HG02870 (cell line): ENCODE results near the gene SLC35B4.
A peak's percentile ranks its signal among the peaks of the same experiment; 100 is the strongest.

Source experiments
- ATAC-seq: cut with Tn5 transposase; IDR thresholded peaks from one replicate; pipeline ENCODE4 v1.9.1; 2021; ENCODE audit warnings: mild to moderate bottlenecking, moderate library complexity; ENCODE audit not compliant: unreplicated experiment

Gene SLC35B4, protein sequence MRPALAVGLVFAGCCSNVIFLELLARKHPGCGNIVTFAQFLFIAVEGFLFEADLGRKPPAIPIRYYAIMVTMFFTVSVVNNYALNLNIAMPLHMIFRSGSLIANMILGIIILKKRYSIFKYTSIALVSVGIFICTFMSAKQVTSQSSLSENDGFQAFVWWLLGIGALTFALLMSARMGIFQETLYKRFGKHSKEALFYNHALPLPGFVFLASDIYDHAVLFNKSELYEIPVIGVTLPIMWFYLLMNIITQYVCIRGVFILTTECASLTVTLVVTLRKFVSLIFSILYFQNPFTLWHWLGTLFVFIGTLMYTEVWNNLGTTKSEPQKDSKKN

DNA sequence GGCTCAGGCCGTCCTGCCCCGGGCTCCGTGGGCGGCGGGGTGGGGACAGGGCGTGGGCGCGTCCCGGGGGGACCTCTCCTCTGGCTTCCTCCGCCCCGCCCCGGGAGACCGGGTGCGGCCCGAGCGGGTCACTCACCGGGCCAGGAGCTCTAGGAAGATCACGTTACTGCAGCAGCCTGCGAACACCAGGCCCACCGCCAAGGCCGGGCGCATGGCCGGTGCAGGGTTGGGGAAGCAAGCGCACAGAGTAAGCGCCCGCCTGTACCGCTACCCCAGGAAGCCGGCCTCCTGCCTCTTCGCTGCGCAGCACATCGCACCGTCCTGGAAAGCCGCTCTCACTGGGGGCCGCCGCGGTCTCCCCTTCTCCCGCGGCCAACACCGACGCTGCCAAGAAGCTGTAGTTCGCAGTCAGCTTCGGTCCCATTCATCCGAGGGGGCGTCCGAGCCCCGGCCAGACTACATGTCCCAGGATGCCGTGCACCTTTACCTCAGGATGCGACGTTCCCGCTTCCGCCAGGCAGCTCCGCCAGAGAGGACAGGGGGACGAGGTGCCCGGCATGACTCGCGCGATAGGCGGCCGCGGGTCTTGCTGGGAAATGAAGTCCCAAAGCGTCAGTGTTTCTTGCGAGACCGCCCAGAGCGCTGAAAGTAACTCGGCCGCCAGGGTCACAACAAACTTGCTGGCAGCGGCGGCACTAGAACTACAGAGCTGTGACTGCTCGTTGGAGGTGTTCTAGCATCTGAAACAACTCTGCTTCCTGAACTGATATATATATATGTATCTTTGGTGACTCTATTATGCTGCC is at the start of gene SLC35B4:
Gene SLC35B4, minus strand, starts transcription at position 392 of the 806 bp plus-strand sequence. Its CDS starts 179 bp downstream, at position 213.
- peak; percentile 99 for ATAC-seq

DNA sequence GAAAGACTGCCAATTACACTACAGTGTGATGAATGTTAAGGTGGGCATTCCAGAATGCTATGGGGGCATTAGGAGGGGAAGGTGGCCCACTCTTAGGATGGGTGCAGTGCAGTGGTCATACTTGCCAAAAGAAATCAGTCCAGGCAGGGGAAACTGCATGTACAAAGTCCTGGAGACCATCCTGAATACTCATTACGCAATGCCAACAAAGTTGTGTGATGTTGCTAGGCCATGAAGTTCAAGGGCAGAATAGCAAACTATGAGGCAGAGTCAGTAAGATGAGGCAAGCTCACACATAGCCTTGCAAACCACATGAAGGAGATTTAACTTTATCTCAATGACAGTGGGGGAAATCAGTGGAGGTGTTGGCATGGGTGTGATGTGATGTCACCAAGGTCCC is 49.8 kb upstream of the SLC35B4 start:
- ATAC-seq: no peak

DNA sequence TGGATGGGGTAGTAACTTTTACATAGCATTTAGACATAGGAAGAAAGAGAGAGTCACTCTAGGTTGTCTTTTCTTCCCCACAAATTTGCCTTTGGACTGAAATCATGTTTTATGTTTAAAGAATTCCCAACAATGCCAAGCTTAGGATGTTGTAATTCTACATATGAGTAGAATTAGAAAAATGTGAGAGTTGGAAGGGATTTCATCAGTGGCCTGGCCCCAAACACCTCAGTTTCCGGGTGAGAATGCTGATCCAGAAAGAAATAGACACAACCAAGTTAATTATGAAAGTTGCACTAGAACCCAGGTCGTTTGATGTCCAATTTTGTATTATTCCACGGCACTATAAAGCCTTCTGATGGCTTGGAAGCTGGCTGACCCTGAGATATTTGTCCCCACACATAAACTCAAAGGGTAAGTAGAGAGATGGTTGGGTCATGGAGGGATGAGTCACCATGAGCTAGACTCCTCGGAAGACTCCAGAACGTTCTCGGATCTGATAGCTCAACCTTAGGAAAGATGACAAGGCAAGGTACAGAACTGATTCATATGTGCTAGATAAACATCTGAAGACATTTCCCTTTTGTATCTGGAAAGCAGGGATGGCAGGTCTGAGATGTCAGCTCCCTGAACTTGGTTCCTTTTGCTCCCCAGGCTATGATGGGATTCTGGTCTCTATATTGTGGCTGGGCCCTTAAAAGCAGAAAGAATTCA is 48.8 kb upstream of the SLC35B4 start:
- no peak for ATAC-seq

DNA sequence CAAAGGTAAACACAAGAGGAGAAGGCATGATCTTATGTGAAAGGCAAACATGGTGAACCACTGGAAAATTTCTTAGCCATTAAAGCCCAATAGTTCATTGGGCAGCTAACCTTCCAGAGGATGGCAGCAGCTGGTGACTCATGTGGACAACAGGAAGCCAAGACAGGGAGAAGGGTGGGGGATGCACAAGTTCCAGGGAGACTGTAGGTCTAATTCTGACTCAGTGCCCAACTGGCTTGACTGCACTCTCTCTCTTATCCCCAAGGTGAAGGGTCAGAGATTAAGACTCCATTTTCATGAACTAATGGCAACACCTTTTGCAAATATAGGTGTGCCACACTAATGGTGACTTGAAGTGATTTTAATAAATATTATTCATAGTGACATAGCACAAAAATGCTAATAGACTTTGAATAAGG is 47.9 kb upstream of the SLC35B4 start:
- ATAC-seq: no peak

DNA sequence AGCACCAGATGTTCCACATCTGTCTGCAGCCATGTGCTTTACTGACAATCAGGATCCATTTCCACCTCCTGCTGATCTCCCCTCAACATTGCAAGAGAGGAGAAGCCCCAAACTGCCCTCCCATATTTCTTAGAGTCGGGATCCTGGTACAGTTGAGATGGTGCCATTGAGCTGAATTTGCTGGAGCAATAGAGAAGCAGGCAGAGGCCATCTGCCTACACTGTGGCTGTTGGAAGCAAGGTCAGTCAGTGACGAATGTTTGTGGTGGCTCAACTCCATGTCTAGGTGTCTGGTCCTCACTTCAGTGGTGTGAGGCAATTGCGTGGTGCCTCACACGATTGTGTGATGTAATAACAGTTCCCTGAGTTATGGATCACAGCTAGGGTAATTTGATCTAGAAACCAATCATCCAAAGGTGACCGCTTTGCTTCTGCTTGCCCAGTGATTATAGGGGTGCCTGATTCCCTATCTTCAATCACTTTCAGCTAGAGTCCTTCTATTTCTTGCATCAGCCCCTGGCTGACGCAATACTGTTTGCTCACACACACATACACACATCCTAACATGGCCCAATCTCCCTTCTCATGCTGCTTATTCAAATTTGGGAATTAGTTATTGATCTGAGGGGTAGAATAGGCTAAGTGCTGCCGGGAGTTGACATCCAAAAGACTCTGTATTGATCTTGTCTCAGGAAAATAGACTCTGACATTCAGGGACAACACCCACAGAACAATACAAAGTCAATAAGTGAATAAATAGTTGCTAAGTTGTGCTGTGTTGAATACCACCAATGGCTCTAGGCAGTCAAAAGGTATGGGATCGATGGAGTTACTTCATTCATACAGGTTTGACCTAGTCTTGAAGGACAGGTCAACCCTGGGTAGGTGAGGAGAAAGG is 46.1 kb upstream of the SLC35B4 start:
- no peak for ATAC-seq

DNA sequence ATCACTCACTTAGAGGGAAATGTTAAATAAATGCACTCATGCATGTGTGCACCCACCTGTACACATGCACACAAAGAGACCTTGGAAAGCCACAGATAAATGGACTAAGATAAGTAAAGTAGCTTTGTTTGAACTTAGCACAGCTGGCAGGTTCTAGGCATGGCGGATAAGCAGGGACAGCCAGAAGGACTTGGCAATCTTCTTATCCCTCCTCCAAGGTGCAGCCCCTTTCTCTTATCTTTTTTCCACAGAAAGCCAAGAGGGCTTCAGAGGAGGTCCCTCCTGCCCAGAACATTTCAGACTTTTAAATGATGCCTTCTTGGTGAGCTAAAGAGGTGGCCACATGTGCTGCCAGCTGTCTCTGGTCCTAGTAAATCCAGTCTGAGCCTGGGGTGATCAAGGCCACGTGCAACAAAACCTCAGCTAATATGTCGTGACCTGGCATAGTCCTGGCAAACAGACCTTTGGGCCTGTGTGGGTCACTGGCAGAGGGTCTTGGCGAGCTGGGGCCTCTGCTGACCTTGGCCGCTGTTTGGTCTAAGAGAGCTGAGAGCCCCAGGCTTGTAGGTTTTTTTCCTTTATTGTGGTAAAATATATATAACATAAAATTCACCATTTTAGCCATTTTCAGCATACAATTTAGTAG is 43.2 kb upstream of the SLC35B4 start:
- no peak for ATAC-seq

DNA sequence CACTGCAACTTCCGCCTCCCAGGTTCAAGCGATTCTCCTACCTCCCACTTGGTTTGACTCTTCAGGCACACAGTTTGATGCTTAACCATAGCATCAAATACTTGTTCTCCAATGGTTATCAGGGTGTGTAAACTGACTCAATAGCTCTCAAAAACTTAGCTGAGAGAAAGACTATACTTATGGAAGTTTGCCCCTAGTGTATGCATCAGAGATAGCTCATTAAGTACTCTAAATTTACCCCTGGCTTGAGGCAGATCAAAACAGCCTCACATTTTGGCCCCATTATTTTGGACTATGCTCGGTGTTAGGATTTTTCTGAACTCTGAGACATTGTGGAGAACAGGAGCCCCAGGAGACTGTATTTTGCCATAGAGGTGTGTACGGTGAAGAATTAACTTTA is 40.8 kb upstream of the SLC35B4 start:
- ATAC-seq: no peak

DNA sequence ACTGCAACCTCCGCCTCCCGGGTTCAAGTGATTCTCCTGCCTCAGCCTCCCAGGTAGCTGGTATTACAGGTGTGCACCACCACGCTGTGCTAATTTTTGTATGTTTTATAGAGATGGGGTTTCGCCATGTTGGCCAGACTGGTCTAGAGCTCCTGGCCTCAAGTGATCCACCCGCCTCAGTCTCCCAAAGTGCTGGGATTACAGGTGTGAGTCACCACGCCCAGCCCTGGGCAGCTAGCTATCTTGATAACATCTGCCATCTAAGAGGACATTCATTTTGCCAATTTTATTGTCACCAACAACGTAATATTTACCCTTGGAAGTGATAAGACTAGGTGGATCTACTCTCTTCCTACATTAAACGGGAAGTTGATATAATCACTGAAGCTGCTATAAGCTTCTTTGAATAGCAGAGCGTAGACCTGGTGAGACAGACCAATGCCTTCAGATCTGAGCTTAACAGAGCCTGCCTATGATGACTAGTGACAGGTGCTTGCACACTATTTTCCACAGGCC is 39.7 kb upstream of the SLC35B4 start:
- ATAC-seq: no peak

DNA sequence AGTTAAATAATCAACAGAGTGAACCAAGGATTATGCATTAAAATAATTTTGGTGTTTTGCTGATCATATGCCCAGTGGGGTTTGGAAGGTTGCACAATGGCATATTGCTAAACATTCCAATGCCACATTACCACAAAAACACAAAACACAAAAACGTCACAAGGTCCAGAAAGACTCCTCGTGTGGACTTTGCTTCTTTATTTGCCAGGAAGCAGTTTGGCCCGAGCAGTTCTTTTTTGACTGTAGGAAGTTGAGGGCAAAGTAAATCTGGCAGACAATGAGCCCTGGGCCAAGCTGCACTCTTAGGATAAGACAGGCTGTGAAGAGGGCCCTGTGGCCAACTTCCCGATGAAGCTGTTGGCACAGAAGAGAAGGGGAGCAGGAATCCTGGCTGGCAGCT is 39.2 kb upstream of the SLC35B4 start:
- ATAC-seq: no peak

DNA sequence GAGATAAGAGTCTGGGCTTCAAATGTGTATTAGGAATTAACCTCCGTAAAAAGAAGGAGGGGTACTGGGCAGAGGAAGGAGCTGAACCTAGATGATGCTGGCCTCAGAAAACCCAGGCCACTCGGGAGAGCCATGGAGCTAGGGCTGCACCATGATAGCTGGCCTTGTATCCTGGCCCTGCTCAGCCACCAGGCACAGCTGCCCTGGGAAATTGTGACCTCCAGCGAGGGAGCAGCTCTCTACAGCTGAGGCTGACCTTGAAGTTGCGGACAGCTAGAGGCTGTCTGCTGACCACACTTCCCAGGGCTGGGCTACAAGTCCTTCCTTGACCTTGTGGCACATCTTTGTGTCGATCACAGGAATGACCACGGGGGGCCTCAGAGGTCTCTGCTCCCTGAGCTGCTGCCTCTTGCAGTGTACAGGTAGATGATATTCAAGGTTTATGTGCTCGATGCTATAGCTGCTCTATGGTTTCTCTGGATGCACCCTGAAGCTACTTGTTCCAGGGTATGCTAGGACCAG is 38.3 kb upstream of the SLC35B4 start:
- ATAC-seq: no peak

DNA sequence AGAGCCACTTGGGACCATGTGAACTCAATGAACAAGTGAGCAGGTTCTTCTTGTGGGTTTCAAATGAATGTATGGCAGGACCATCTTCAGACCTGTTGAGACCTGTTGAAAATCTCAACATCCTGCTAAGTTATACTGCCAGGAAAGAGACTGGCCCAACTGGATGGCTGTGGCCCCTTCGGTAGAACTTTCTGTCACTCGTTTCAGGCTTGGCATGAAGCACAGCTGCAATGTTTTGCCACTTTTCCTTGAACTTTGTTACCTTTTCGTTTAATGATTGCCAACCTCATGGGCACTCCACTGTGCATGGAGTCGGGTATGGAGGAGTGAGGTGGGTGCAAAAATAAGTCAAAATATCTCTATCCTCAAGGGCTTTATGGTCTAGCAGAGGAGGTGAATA is 36.7 kb upstream of the SLC35B4 start:
- ATAC-seq: no peak

DNA sequence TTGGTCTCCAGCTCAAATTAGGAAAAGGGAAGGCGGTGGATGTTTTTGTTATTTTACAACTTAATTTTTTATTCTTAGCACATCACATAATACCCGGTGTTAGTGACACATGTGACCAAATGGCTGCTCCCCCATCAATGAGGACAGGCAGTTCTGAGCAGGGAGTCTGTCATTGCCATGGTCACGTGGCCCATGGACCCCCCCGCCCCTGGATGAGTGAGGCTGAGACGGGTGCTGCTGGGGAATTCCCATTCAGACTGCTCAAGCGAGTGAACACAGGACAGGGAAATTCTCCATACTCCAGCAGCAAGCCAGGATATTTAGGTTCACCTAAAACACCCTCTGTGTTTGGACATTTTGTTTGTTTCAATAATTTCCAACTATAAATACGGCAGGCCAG is 34.7 kb upstream of the SLC35B4 start:
- ATAC-seq: no peak

DNA sequence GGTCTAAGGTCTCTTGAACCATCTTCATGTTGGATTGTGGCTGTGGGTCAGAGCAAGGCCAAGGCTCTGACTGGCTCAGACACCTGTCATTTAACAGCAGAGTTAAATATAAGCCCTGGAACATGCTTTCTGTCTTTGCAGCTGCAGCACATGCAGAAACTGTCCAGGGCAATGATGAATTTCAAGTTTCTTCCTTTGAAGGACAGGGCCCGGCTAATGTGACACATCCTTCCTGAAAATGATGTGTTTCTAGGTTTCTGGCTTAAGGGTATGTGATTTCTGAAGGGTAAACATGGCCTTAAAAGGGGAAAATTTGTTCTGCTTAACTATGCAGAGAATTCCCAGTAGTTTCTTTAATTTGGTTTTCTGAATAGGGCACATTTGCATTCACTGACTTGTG is 34.0 kb upstream of the SLC35B4 start:
- ATAC-seq: no peak

DNA sequence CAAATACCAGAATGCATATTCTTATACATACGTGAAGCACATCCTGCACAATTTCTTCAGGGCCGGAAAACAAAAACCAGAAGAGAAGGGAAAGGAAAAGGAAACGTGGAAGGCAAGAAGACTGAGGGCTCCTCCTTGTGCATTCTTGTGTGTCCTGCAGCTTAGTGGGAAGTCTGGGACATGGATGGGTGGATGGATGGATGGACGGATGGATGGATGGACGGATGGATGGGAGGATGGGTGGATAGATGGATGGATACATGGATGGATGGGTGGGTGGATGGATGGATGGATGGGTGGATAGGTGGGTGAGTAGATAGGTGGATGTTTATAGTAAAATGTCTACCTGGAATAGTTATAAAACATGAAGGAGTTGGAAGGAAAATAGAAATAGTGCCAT is 30.8 kb upstream of the SLC35B4 start:
- ATAC-seq: no peak

DNA sequence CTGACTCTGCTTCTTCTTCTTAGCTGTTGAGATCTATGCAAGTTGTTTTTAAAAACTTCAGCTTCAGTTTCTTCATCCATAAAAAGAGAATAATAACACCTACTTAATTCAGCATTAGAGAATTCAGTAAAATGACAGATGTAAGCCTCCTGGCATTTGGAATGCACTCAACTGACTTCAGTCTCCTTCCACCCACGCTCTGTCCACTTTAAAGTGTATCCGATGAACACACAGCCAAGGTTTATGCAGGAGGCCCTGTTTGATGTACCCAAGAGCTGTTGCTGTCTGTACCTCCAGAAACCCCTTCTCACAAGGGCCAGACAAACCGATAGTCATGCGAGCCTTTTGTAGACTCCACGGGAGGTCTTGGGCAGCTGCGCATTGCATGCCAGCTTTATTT is 27.1 kb upstream of the SLC35B4 start:
- ATAC-seq: no peak

DNA sequence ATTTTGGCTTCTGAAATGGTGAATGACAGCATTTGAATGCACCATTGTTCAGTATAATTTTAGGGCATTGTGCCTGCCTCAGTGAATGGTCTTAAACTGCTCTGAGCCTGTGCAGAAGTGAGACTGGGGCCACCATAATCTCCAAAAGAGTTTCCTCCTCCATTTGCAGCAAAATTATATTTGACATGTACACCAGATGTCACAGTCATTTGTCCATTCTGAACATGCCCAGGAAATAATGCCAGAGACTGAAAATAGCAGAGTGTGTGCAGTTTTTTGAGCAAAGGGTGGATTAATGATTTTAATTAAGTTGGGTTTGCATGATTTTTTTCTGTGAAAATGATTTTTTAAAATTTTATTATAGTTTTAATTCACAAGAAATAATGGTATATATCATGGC is 26.4 kb upstream of the SLC35B4 start:
- no peak for ATAC-seq

DNA sequence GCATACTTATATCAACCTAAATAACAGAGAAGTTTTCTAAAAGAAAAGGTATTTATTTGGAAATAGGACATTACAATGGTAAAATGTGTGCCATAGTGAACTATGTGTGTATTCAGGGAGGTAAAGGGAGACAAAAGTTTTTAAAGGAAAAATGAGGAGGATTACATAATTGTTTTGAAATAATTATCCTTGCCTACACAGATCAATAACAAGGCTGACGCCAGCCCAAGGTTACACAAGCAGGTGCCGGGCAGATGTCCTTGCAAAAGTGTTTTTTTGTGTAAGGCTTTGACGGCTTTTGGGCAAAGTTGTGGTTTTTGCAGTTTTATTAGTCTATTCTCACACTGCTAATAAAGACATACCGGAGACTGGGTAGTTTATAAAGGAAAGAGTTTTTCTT is 22.7 kb upstream of the SLC35B4 start:
- no peak for ATAC-seq

DNA sequence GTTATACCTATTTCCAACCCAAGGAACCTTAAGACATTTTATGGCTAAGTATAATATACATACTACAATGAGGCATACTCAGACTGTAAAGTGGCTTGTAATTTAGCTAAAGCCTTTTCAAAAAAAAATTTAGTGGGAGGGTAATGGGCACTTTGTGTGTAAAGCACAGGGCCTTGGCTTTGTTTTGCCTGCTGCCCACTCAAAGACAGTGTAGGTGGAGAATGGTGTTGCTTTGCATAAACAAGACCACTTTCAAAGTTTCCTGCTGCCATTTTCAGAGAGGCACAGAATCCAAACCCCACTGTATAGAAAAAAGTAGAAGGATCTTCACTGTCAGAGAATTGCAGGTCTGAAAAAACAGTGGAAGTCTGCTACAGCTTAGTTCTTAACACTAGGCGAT is 21.2 kb upstream of the SLC35B4 start:
- ATAC-seq: no peak

DNA sequence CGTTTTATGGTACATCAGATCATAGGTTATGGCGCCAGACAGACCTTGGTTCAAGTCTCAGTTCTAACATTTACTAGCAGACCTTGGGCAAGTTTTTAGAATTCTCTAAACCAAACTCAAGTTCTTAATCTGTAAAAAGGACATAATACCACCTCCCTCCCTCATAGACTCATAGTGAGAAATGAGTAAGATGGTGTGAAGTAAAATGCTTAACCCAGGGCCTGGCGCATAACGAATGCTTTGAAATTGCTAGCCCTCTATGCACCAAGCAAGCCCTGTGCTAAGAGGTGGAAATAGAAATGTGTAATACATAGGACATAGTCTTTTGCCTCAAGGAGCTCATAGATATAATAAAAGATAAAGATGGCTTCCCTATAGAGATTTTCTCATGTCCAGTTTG is 17.7 kb upstream of the SLC35B4 start:
- no peak for ATAC-seq

DNA sequence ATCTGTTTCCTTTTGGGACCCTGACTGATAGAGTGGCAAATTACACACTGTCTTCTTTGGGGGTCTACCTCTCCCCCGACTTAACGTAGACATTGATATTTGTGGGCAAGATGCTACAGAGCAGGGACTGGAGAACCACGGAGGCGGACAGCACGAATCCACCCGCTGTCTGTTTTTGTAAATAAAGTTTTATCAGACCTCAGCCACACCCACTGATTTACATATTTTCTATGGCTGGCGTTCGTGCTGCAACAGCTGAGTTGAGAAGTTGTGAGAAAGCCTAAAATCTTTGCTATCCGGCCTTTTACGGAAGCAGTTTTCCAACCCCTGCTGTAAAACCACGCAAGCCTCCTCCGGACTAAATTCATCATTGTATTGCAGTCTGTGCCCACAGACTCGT is 17.2 kb upstream of the SLC35B4 start:
- no peak for ATAC-seq
